WTC11 (cell line): ENCODE results near the gene BAG1.

ENCODE experiments used
- AFF4 ChIP-seq: sonication (generic); formaldehyde crosslinking; IDR thresholded peaks from 2 replicates; pipeline ENCODE4 v1.8.1; 2023; ENCODE audit warnings: mild to moderate bottlenecking, missing genetic modification reagents, borderline replicate concordance
- ATF2 ChIP-seq: sonication (generic); formaldehyde crosslinking; IDR thresholded peaks from 2 replicates; pipeline ENCODE4 v1.8.1; 2022; ENCODE audit warnings: low read depth, missing genetic modification reagents, borderline replicate concordance
- CTCF ChIP-seq: fragments of 200-600 bp; IDR thresholded peaks from 2 replicates; pipeline ENCODE4 v1.8.0; 2022; ENCODE audit warnings: antibody characterized with exemption
- FOXJ3 ChIP-seq: sonication (generic); formaldehyde crosslinking; IDR thresholded peaks from 2 replicates; pipeline ENCODE4 v1.9.0; 2021; ENCODE audit warnings: missing genetic modification reagents, mild to moderate bottlenecking, borderline replicate concordance
- HMGA2 ChIP-seq: fragments of 250-450 bp; sonication (Bioruptor Pico); IDR thresholded peaks from 2 replicates; pipeline ENCODE4 v1.4.0; 2021; ENCODE audit warnings: mild to moderate bottlenecking, moderate library complexity
- MLX ChIP-seq: sonication (generic); formaldehyde crosslinking; IDR thresholded peaks from 2 replicates; pipeline ENCODE4 v1.8.1; 2023; ENCODE audit warnings: mild to moderate bottlenecking, missing genetic modification reagents, moderate library complexity
- MXD4 ChIP-seq: fragments of 250-450 bp; sonication (Bioruptor Pico); IDR thresholded peaks from 2 replicates; pipeline ENCODE4 v1.8.0; 2021; ENCODE audit warnings: mild to moderate bottlenecking, moderate library complexity, borderline replicate concordance
- NFYB ChIP-seq: sonication (generic); formaldehyde crosslinking; conservative IDR thresholded peaks from 2 replicates; pipeline ENCODE4 v1.8.0; 2022; ENCODE audit warnings: low read depth, missing genetic modification reagents
- RELA ChIP-seq: sonication (generic); formaldehyde crosslinking; IDR thresholded peaks from 2 replicates; pipeline ENCODE4 v1.8.1; 2022; ENCODE audit warnings: missing genetic modification reagents, mild to moderate bottlenecking, borderline replicate concordance
- STAT6 ChIP-seq: sonication (generic); formaldehyde crosslinking; conservative IDR thresholded peaks from 2 replicates; pipeline ENCODE4 v1.8.1; 2023; ENCODE audit warnings: mild to moderate bottlenecking, low read depth, missing genetic modification reagents, moderate library complexity
- TEAD4 ChIP-seq: sonication (generic); formaldehyde crosslinking; IDR thresholded peaks from 2 replicates; pipeline ENCODE4 v1.8.0; 2022; ENCODE audit warnings: mild to moderate bottlenecking, missing genetic modification reagents
- ZBTB43 ChIP-seq: sonication (generic); formaldehyde crosslinking; IDR thresholded peaks from 2 replicates; pipeline ENCODE4 v1.8.1; 2023; ENCODE audit warnings: mild to moderate bottlenecking, missing genetic modification reagents

- TF ChIP-seq RELA (CRISPR knock-in tag), result no peak
- TF ChIP-seq CTCF, result no peak
- no peak for TF ChIP-seq MLX
- TF ChIP-seq FOXJ3 (CRISPR knock-in tag), result no peak
- no peak for TF ChIP-seq HMGA2
- no peak for TF ChIP-seq ATF2
- no peak for TF ChIP-seq MXD4 (CRISPR knock-in tag)
- no peak for TF ChIP-seq ZBTB43
- TF ChIP-seq NFYB (CRISPR knock-in tag), result no peak
- no peak for TF ChIP-seq TEAD4
- TF ChIP-seq AFF4 (CRISPR knock-in tag), result no peak
- TF ChIP-seq STAT6 (CRISPR knock-in tag), result no peak
These were observed 1.1 kb downstream of the BAG1 start for GRCh38 chr9:33263131-33264002.
